Endothelial cell (in vitro differentiated cells): ENCODE results near the gene SNX24. TPM values are rescaled to one million over a fixed set of nuclear protein-coding genes. Genes with fewer than 3 reads are reported as not detected.
"Not testable (repeated sequence)": the region's sequence is repeated elsewhere in the genome, so short reads cannot be mapped to it uniquely, and the experiment has no call there.

Experiments used
- DNase-seq: peaks from one replicate; pipeline ENCODE4 v3.0.0; 2021; ENCODE audit warnings: low spot score
- H3K27ac Mint-ChIP-seq: one replicate; pipeline ENCODE4 v1.8.0; 2021; ENCODE audit warnings: mixed read lengths, inconsistent platforms; ENCODE audit not compliant: unreplicated experiment
- H3K27me3 Mint-ChIP-seq: one replicate; pipeline ENCODE4 v1.8.0; 2021; ENCODE audit warnings: mild to moderate bottlenecking, moderate library complexity, mixed read lengths, inconsistent platforms; ENCODE audit not compliant: unreplicated experiment
- H3K36me3 Mint-ChIP-seq: one replicate; pipeline ENCODE4 v1.8.0; 2021; ENCODE audit warnings: mild to moderate bottlenecking, low read depth, mixed read lengths, inconsistent platforms; ENCODE audit not compliant: unreplicated experiment
- H3K4me1 Mint-ChIP-seq: one replicate; pipeline ENCODE4 v1.8.0; 2021; ENCODE audit warnings: mild to moderate bottlenecking, mixed read lengths, inconsistent platforms; ENCODE audit not compliant: unreplicated experiment
- H3K4me3 Mint-ChIP-seq: one replicate; pipeline ENCODE4 v1.8.0; 2021; ENCODE audit warnings: mild to moderate bottlenecking, mixed read lengths, inconsistent platforms; ENCODE audit not compliant: unreplicated experiment
- H3K9me3 Mint-ChIP-seq: one replicate; pipeline ENCODE4 v1.8.0; 2021; ENCODE audit warnings: mixed read lengths, inconsistent platforms; ENCODE audit not compliant: unreplicated experiment
- CTCF ChIP-seq: fragments of 200-600 bp; sonication (generic); IDR thresholded peaks from one replicate; pipeline ENCODE4 v1.5.0; 2021; ENCODE audit warnings: antibody characterized with exemption; ENCODE audit not compliant: unreplicated experiment
- total RNA-seq: library from RNA; stranded (reverse); fragmentation: NEBNext Ultra II Directional; extraction: Animal tissue kit (Norgen Biotek cat#: 25700); gene quantifications from one replicate; pipeline ENCODE4 v1.2.1, GENCODE V29; 2021; ENCODE audit not compliant: unreplicated experiment

Gene SNX24
- total RNA-seq, 1 donor from 2014 or later, result 16.1 TPM

GRCh38 chr5:122906768-122907167, 61.4 kb downstream of the SNX24 start:
- H3K27ac Mint-ChIP-seq, result no peak overlapping the region
- no peak overlapping the region for H3K4me3 Mint-ChIP-seq
- TF ChIP-seq CTCF, result no peak
- H3K9me3 Mint-ChIP-seq, result no peaks in the 10 kb centered on the region
- peaks cover 6% of the 10 kb centered on the region for H3K27me3 Mint-ChIP-seq
- no peaks in the 10 kb centered on the region for H3K36me3 Mint-ChIP-seq
- H3K4me1 Mint-ChIP-seq, result peaks cover 3% of the 10 kb centered on the region
- DNase-seq, result no peak

- Mint-ChIP-seq H3K27me3 (peaks cover 6% of the 10 kb centered on the region), H3K4me3 (no peak overlapping the region), H3K27ac (no peak overlapping the region), H3K36me3 (no peaks in the 10 kb centered on the region), H3K4me1 (no peaks in the 10 kb centered on the region), H3K9me3 (no peaks in the 10 kb centered on the region)
- no peak for TF ChIP-seq CTCF
- DNase-seq, result no peak
These were observed 61.9 kb downstream of the SNX24 start for GRCh38 chr5:122907276-122907675.

GRCh38 chr5:122908108-122908507, 62.7 kb downstream of the SNX24 start:
- no peak overlapping the region for H3K4me3 Mint-ChIP-seq
- H3K9me3 Mint-ChIP-seq, result no peaks in the 10 kb centered on the region
- no peak for DNase-seq
- H3K4me1 Mint-ChIP-seq, result no peaks in the 10 kb centered on the region
- H3K27ac Mint-ChIP-seq, result no peak overlapping the region
- TF ChIP-seq CTCF, result no peak
- H3K36me3 Mint-ChIP-seq, result no peaks in the 10 kb centered on the region
- H3K27me3 Mint-ChIP-seq, result peaks cover 6% of the 10 kb centered on the region

- no peak for TF ChIP-seq CTCF
- H3K4me1 Mint-ChIP-seq, result no peaks in the 10 kb centered on the region
- H3K27me3 Mint-ChIP-seq, result peaks cover 3% of the 10 kb centered on the region
- no peaks in the 10 kb centered on the region for H3K36me3 Mint-ChIP-seq
- no peak for DNase-seq
- no peak overlapping the region for H3K27ac Mint-ChIP-seq
- H3K4me3 Mint-ChIP-seq, result no peak overlapping the region
- no peaks in the 10 kb centered on the region for H3K9me3 Mint-ChIP-seq
These were observed 63.2 kb downstream of the SNX24 start for GRCh38 chr5:122908662-122909061.

GRCh38 chr5:122909470-122910100, 64.2 kb downstream of the SNX24 start:
- no peak for TF ChIP-seq CTCF
- H3K27ac Mint-ChIP-seq, result no peak overlapping the region
- no peaks in the 10 kb centered on the region for H3K36me3 Mint-ChIP-seq
- H3K9me3 Mint-ChIP-seq, result no peaks in the 10 kb centered on the region
- no peaks in the 10 kb centered on the region for H3K4me1 Mint-ChIP-seq
- no peak for DNase-seq
- no peak overlapping the region for H3K4me3 Mint-ChIP-seq
- H3K27me3 Mint-ChIP-seq, result peaks cover 3% of the 10 kb centered on the region

- not testable (repeated sequence) for H3K36me3 Mint-ChIP-seq
These were observed 68.0 kb downstream of the SNX24 start for GRCh38 chr5:122913436-122913835.

More at GRCh38 chr5:122913436-122913835, 68.0 kb downstream of the SNX24 start:
- H3K4me1 Mint-ChIP-seq, H3K9me3 Mint-ChIP-seq, DNase-seq, H3K27ac Mint-ChIP-seq, H3K27me3 Mint-ChIP-seq, H3K4me3 Mint-ChIP-seq: not testable (repeated sequence)
